CD4-positive, alpha-beta T cell treated with Interleukin-2 at 100 ng/mL for 4 hours (primary cell): ENCODE measurements around the gene HS1BP3.
A peak's percentile ranks its signal among the peaks of the same experiment; 100 is the strongest.

Experiments
- DNase-seq: peaks from one replicate; pipeline ENCODE4 v3.0.0-alpha.2; 2020; ENCODE audit warnings: low spot score

The HS1BP3 gene

GRCh38 chr2:20674974-20675679, 24.2 kb upstream of the HS1BP3 start:
- DNase-seq = no peak

- no peak for DNase-seq
Observed at GRCh38 chr2:20674309-20674965, 23.5 kb upstream of the HS1BP3 start.

GRCh38 chr2:20673686-20674308, 22.9 kb upstream of the HS1BP3 start:
- DNase-seq = no peak

- DNase-seq = no peak
Observed at GRCh38 chr2:20672201-20672951, 21.5 kb upstream of the HS1BP3 start.

GRCh38 chr2:20671736-20672080, 20.8 kb upstream of the HS1BP3 start:
- no peak for DNase-seq

DNA sequence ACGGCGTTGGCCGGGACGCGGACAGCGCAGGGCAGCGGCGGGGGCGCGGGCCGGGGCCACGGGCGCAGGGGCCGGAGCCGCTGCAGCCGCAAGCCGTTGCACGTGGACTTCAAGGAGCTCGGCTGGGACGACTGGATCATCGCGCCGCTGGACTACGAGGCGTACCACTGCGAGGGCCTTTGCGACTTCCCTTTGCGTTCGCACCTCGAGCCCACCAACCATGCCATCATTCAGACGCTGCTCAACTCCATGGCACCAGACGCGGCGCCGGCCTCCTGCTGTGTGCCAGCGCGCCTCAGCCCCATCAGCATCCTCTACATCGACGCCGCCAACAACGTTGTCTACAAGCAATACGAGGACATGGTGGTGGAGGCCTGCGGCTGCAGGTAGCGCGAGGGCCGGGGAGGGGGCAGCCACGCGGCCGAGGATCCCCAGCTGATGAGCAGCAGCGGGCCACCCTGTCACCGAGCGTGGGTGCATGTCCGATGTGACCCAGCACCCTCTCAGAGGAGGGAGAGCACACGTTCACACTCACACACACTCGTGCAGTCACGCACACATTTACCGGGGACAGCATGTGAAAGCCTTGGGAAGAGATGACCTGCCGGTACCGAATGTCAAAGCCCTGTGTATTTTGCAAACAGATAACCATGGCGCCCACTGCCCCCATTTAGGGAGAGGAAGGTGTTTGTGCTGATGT, 20.3 kb upstream of the HS1BP3 start:
- DNase-seq = no peak

- DNase-seq = no peak
Observed at GRCh38 chr2:20670315-20671035, 19.6 kb upstream of the HS1BP3 start.

GRCh38 chr2:20669562-20670314, 18.8 kb upstream of the HS1BP3 start:
- DNase-seq = no peak

DNA sequence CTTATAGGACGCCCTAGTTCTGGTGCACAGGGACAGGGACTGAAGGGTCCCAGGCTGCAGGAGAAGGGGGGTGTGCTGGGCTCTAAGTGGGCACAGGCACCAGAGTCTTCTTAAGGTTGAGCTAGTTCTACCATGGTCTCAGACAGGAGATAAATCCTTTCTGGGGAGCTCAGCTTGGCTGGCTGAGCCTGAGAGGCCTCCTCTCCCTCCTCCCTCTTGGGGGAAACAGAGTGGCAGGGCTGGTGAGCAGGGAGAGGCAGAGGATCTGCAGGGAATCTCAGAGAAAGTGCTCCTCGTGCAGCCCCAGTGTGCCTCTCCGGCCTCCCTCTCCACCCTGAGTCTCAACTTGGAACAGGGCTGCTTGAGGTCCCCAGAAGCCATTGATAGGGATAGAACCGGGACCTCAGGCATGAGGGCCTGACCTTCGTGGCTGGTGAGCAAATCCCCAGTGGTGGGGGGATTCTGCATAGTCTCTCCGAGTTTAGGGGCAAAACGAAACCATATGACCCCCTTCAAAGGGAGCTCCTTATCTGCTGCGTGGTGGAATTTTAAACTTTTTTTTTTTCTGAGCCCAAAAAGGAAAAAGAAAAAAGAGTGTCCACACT, 18.1 kb upstream of the HS1BP3 start:
- no peak for DNase-seq

DNA sequence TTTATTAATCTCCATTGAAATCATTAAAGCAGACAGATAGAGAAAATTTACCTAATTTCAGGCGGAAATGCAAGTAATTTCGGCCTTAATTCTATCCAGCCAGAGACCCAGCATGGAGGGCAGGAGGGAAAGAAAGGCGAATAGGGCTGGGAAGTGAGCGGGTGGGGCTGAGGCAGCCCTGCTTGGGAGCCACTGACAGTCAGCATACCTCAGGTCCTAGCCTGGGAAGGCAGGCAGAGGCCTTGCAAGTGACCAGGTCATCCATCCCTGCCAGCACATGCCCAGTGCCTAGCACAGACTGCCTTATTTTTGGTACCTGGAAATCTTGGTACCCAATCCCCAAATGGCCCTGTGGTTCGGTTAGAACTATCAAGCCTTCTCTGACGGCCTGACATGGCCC, 17.6 kb upstream of the HS1BP3 start:
- no peak for DNase-seq

DNA sequence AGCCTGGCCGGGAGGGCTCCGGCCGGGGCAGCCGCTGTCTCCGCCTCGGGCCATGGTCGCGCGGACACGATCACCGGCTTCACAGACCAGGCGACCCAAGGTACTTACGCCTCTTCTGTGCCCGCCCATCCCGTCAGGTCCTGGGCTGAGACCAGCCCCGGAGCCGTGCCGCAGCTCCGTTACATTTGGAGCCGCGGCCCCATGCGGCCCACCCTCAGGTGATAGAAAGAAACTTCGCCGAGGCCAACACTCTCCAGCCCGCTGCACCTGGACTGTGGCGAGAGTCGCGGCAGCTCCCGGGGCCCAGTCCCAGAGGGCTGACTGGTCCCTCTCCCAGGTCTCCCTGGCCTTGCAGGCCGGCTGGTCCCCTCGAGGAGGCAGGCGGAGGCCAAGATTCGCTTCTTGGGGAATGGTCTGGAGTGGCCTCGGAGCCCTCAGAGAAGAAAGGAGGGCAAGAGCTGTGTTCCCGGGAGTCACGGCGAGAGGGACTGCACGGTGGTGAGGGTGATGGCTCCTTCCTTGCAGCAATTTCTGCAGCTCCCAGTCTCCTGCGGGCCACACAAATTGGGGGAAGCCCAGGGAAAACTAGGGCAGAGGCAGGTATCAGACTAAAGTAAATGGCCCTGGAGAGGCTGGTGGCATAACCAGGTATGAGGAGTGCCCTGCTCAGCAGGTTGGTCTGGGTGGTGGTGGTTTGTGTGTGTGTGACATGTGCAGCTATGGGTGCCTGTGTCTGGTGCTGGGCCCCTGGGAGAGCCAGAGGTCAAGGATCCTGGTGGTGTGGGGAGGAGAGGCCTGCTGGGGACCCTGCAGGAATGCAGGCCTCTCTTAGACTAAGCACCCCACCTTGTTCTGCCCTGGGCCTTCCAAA, 16.9 kb upstream of the HS1BP3 start:
- no peak for DNase-seq

DNA sequence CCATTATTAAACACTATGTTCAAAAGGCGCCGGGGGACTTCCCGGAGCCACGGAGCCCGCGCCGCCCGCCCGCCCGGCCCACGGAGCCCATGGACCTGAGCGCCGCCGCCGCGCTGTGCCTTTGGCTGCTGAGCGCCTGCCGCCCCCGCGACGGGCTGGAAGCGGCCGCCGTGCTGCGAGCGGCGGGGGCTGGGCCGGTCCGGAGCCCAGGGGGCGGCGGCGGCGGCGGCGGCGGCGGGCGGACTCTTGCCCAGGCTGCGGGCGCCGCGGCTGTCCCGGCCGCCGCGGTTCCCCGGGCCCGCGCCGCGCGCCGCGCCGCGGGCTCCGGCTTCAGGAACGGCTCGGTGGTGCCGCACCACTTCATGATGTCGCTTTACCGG, 16.2 kb upstream of the HS1BP3 start:
- no peak for DNase-seq

DNA sequence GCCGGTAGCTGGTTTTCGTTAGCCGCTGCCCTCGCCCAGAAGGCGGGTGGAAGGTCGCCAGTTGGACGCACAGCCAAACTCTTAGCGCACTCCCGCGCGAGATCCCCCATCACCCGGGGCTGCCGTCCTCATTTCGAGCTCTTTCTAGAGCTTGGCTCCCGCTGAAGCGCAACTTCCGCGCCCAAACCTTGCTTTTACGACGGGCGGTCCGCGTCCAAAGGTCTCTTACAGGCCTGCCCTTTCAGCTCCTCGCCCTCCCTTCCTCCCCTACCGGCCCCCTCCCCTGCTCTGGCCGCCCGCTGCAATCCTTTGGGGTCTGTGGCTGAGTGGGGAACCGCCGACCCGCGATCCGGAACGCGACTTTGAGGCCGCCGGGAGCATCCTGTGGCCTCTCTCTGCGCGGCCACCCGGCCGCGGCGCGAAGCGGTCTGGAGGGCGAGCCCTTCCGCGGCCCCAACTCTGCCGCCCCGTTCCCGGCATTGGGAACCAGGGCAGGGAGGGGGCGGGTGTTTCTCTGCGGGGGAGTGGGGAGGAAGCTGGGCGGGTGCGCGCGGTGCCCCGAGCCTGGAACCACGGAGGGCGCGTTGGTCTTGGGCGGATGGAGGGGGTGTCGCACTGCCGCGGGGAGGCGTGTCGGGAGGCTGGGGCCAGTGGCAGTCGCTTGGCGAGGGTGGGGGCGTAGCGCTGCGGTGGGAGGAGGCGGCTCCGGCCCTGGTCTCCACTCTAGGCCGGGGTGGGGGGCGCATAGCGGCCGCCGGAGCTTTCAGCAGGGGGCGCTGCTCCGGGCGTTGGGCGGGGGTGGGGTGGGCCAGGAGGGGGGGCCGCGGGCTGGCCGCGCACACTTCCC, 15.6 kb upstream of the HS1BP3 start, which contains the start of gene GDF7:
Gene GDF7, plus strand, starts transcription at position 841 of the 847 bp plus-strand sequence. CDS start 96 bp downstream, outside the sequence.
- DNase-seq = peak; percentile 10

DNA sequence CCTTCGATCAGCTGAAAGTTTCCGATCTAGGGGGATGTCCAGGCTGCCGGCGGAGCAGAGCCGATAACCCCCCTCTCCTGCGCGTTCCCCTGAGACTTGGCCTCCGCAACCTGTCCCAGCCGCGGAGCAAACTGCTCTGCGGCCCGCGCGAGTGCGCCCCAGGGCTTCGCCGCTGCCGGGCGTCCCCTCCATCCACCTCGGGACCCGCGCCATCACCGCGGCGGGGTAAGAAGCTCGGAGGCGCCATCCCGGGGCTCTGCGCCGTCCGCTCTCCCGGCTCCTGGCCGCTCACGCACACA, 15.1 kb upstream of the HS1BP3 start:
- DNase-seq = no peak

GRCh38 chr2:20665243-20666004, 14.5 kb upstream of the HS1BP3 start:
- DNase-seq = no peak

DNA sequence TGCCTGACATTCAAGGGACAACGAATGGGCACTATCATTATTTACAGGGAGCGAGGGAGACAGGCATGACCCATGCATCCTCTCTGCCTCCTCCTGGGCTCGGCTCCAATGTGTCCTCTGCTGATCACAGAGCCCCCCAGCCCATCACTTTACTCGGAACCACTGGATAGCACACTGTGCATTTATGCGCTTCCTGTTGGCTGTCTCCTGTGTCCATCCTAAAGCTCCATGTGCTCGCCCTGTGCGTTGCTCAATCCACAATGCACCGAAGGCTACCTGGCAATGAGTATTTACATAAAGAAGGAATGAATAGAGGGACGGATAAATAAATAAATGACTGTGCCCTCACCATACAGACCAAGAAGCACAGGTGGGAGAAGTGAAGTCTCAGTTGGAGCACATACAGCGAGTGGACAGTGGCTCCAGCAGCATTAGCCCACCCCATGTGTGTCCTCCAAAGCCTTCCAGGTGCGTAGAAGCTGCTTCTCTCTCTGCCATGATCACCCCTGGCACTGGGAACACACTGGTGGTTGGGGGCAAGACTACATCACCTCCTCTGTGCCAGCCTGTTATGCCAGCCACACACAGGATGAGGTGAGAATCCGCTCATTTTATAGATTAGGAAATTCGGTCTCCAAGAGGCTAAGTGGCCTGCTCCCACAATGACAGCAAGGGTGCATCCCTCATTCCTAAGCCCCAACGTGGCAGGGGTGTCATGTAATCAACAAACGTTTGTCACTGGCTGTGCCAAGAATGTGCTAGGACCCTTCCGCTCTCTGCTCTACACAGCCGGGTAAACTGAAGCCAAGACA, 13.7 kb upstream of the HS1BP3 start:
- DNase-seq = no peak

DNA sequence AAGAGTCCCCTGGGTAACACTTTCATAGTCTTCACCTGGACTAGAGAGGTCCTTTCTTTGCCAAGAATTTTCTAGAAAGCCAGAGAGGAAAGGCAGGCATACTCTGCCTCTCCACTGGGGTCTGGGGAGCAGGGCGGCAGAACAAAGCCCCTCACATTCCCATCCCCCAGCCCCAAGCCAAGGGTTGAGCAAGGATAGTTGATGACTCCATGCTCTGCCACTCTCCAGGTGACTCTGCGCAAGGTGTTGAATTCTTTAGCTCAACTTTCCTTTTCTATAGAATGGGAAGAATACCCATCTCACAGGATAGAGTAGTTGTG, 13.1 kb upstream of the HS1BP3 start:
- no peak for DNase-seq
